Measurements from ENCODE around the gene ARHGAP26. TPM values are rescaled to one million over a fixed set of nuclear protein-coding genes. Genes with fewer than 3 reads are reported as not detected.

ARHGAP26 gene
- total RNA-seq, 1 experiment from 2014 or later, result 65.5 TPM

GRCh38 chr5:143267186-143267585 lies 497.0 kb downstream of the ARHGAP26 start:
- intact Hi-C loops (cut with micrococcal nuclease; ENCODE audit: unreplicated experiment), result no loop called here
- DNase-seq (ENCODE audit: low read depth, low spot score), result no peak
- CTCF ChIA-PET, result no interaction called here
- no TSS peak for BruUV-seq (replicated peaks)
- H3K4me3 ChIP-seq (ENCODE audit: low read depth in 2 of 2, low read length in 2 of 2), result no peak overlapping the region
- TF ChIP-seq POLR2AphosphoS5 (IDR thresholded peaks at IDR 0.05; ENCODE audit: low read depth, low read length) (no peak), REST (IDR thresholded peaks at IDR 0.05; ENCODE audit: insufficient read depth in 1 of 2, low read depth in 2 of 2, low read length in 1 of 2) (no peak), TCF7L2 (IDR thresholded peaks at IDR 0.05; ENCODE audit: low read depth, low read length) (no peak), SIN3A (IDR thresholded peaks at IDR 0.05; ENCODE audit: borderline replicate concordance, insufficient read depth, low read depth, low read length) (no peak)
- TF ChIP-seq, protein P1, sequence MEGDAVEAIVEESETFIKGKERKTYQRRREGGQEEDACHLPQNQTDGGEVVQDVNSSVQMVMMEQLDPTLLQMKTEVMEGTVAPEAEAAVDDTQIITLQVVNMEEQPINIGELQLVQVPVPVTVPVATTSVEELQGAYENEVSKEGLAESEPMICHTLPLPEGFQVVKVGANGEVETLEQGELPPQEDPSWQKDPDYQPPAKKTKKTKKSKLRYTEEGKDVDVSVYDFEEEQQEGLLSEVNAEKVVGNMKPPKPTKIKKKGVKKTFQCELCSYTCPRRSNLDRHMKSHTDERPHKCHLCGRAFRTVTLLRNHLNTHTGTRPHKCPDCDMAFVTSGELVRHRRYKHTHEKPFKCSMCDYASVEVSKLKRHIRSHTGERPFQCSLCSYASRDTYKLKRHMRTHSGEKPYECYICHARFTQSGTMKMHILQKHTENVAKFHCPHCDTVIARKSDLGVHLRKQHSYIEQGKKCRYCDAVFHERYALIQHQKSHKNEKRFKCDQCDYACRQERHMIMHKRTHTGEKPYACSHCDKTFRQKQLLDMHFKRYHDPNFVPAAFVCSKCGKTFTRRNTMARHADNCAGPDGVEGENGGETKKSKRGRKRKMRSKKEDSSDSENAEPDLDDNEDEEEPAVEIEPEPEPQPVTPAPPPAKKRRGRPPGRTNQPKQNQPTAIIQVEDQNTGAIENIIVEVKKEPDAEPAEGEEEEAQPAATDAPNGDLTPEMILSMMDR (IDR thresholded peaks at IDR 0.05), result no peak
- H3K27me3 ChIP-seq (ENCODE audit: control insufficient read depth, insufficient read depth, low read length), result no peaks in the 10 kb centered on the region
- H3K36me3 ChIP-seq (ENCODE audit: control insufficient read depth, insufficient read depth, low read length), result no peaks in the 10 kb centered on the region
- POLR2A ChIA-PET, result no interaction called here
- no peak overlapping the region for H3K27ac ChIP-seq (ENCODE audit: low read length)
- in situ Hi-C loops (cut with HindIII; ENCODE audit: low pct_unique_long_range_greater_than_20kb, low sequenced_read_pairs), result no loop called here
- no peak for ATAC-seq
- H3K4me1 ChIP-seq (ENCODE audit: control insufficient read depth, insufficient read depth, low read length), result no peaks in the 10 kb centered on the region
- peaks cover 3% of the 10 kb centered on the region; the same call in 1 of the 2 replicates for H3K9me3 ChIP-seq (ENCODE audit: control insufficient read depth, insufficient read depth, low read depth, low read length)

DNA sequence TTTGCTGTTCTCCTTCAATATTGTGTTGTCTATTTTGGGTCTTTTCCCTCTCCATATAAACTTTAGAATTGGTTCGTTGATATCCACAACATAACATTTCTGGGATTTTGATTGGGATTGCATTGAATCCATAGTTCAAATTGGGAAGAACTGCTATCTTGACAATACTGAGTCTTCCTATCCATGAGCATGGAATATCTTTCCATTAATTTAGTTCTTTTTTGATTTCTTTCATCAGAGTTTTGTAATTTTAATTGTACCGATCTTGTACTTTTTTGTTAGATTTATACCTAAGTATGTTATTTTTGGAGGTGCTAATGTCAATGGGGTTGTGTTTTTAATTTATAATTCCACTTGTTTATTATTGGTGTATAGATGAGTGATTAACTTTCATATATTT lies 498.2 kb downstream of the ARHGAP26 start:
- in situ Hi-C loops (cut with HindIII; ENCODE audit: low pct_unique_long_range_greater_than_20kb, low sequenced_read_pairs) (no loop called here), intact Hi-C loops (cut with micrococcal nuclease; ENCODE audit: unreplicated experiment) (no loop called here)
- CTCF ChIA-PET, result no interaction called here
- no peaks in the 10 kb centered on the region for H3K27me3 ChIP-seq (ENCODE audit: control insufficient read depth, insufficient read depth, low read length)
- TF ChIP-seq TCF7L2 (IDR thresholded peaks at IDR 0.05; ENCODE audit: low read depth, low read length) (no peak), REST (IDR thresholded peaks at IDR 0.05; ENCODE audit: insufficient read depth in 1 of 2, low read depth in 2 of 2, low read length in 1 of 2) (no peak), POLR2AphosphoS5 (IDR thresholded peaks at IDR 0.05; ENCODE audit: low read depth, low read length) (no peak), SIN3A (IDR thresholded peaks at IDR 0.05; ENCODE audit: borderline replicate concordance, insufficient read depth, low read depth, low read length) (no peak)
- TF ChIP-seq, protein P1 (IDR thresholded peaks at IDR 0.05), result no peak
- DNase-seq (ENCODE audit: low read depth, low spot score) (no peak), ATAC-seq (no peak)
- BruUV-seq (replicated peaks), result no TSS peak
- POLR2A ChIA-PET, result no interaction called here
- H3K27ac ChIP-seq (ENCODE audit: low read length), result no peak overlapping the region
- peaks cover 3% of the 10 kb centered on the region; the same call in 1 of the 2 replicates for H3K9me3 ChIP-seq (ENCODE audit: control insufficient read depth, insufficient read depth, low read depth, low read length)
- no peaks in the 10 kb centered on the region for H3K4me1 ChIP-seq (ENCODE audit: control insufficient read depth, insufficient read depth, low read length)
- H3K36me3 ChIP-seq (ENCODE audit: control insufficient read depth, insufficient read depth, low read length), result no peaks in the 10 kb centered on the region
- no peak overlapping the region for H3K4me3 ChIP-seq (ENCODE audit: low read depth in 2 of 2, low read length in 2 of 2)
